WTC11 (cell line): ENCODE data around the gene VAMP2. TPM values are rescaled to one million over a fixed set of nuclear protein-coding genes. Genes with fewer than 3 reads are reported as not detected.

Source experiments
- ATAC-seq: fragments of 200-7000 bp; cut with Tn5 transposase; 2 replicates; pipeline ENCODE4 v1.10.0; 2021; ENCODE audit warnings: mild to moderate bottlenecking, moderate library complexity
- CTCF ChIA-PET: fragments of 300-600 bp; sonication (Branson Sonifier 250); formaldehyde crosslinking; loops from one replicate; lab custom pipeline; 2021; ENCODE audit warnings: antibody characterized with exemption; lab: Charles Lee
- POLR2A ChIA-PET: fragments of 350-600 bp; sonication (Branson Sonifier 250); formaldehyde crosslinking; loops from one replicate; lab custom pipeline; 2021; ENCODE audit warnings: antibody characterized with exemption; lab: Charles Lee
- DNase-seq: peaks from one replicate; pipeline ENCODE4 v3.0.0; 2021; ENCODE audit warnings: low spot score
- H3K27ac Mint-ChIP-seq: 2 replicates; pipeline ENCODE4 v1.8.0; 2021; ENCODE audit warnings: mixed read lengths
- H3K27me3 Mint-ChIP-seq: 2 replicates; pipeline ENCODE4 v1.8.0; 2021; ENCODE audit warnings: low read depth, mild to moderate bottlenecking, moderate library complexity, mixed read lengths
- H3K36me3 Mint-ChIP-seq: 2 replicates; pipeline ENCODE4 v1.8.0; 2021; ENCODE audit warnings: mixed read lengths
- H3K4me1 Mint-ChIP-seq: 2 replicates; pipeline ENCODE4 v1.8.0; 2022; ENCODE audit warnings: mixed read lengths
- H3K4me3 Mint-ChIP-seq: 2 replicates; pipeline ENCODE4 v1.8.0; 2021; ENCODE audit warnings: mild to moderate bottlenecking, moderate library complexity, mixed read lengths
- H3K9me3 Mint-ChIP-seq: 2 replicates; pipeline ENCODE4 v1.8.0; 2021; ENCODE audit warnings: mixed read lengths
- ATF3 ChIP-seq: sonication (generic); formaldehyde crosslinking; conservative IDR thresholded peaks from 2 replicates; pipeline ENCODE4 v1.8.1; 2022; ENCODE audit warnings: mild to moderate bottlenecking, missing genetic modification reagents
- ATF6 ChIP-seq: sonication (generic); formaldehyde crosslinking; IDR thresholded peaks from 2 replicates; pipeline ENCODE4 v1.8.1; 2023; ENCODE audit warnings: mild to moderate bottlenecking, missing genetic modification reagents
- CDX4 ChIP-seq: fragments of 250-450 bp; sonication (Bioruptor Pico); IDR thresholded peaks from 2 replicates; pipeline ENCODE4 v1.9.0; 2021; ENCODE audit warnings: moderate library complexity, mild to moderate bottlenecking, inconsistent platforms, borderline replicate concordance
- CREB1 ChIP-seq: sonication (generic); formaldehyde crosslinking; IDR thresholded peaks from 2 replicates; pipeline ENCODE4 v1.8.0; 2023; ENCODE audit warnings: mild to moderate bottlenecking, missing genetic modification reagents
- E2F1 ChIP-seq: sonication (generic); formaldehyde crosslinking; IDR thresholded peaks from 2 replicates; pipeline ENCODE4 v1.8.0; 2022; ENCODE audit warnings: mild to moderate bottlenecking, missing genetic modification reagents
- FOXP1 ChIP-seq: sonication (generic); formaldehyde crosslinking; IDR thresholded peaks from 2 replicates; pipeline ENCODE4 v1.8.0; 2022; ENCODE audit warnings: missing genetic modification reagents, mild to moderate bottlenecking, moderate library complexity, borderline replicate concordance
- JAZF1 ChIP-seq: fragments of 250-450 bp; sonication (Bioruptor Pico); IDR thresholded peaks from 2 replicates; pipeline ENCODE4 v1.9.0; 2021; ENCODE audit warnings: moderate library complexity, mild to moderate bottlenecking, inconsistent platforms
- MAX ChIP-seq: sonication (generic); formaldehyde crosslinking; IDR thresholded peaks from 2 replicates; pipeline ENCODE4 v1.8.0; 2022; ENCODE audit warnings: mild to moderate bottlenecking, missing genetic modification reagents
- MXD4 ChIP-seq: fragments of 250-450 bp; sonication (Bioruptor Pico); IDR thresholded peaks from 2 replicates; pipeline ENCODE4 v1.8.0; 2021; ENCODE audit warnings: mild to moderate bottlenecking, moderate library complexity, borderline replicate concordance
- NFYB ChIP-seq: sonication (generic); formaldehyde crosslinking; conservative IDR thresholded peaks from 2 replicates; pipeline ENCODE4 v1.8.0; 2022; ENCODE audit warnings: low read depth, missing genetic modification reagents
- OVOL2 ChIP-seq: fragments of 250-450 bp; sonication (Bioruptor Pico); IDR thresholded peaks from 2 replicates; pipeline ENCODE4 v1.9.0; 2021; ENCODE audit warnings: mild to moderate bottlenecking, borderline replicate concordance
- PRRX2 ChIP-seq: fragments of 250-450 bp; sonication (Bioruptor Pico); IDR thresholded peaks from 2 replicates; pipeline ENCODE4 v1.8.0; 2021; ENCODE audit warnings: mild to moderate bottlenecking
- SMAD3 ChIP-seq: sonication (generic); formaldehyde crosslinking; IDR thresholded peaks from 2 replicates; pipeline ENCODE4 v1.8.0; 2022; ENCODE audit warnings: missing genetic modification reagents, mild to moderate bottlenecking, borderline replicate concordance
- USF1 ChIP-seq: sonication (generic); formaldehyde crosslinking; IDR thresholded peaks from 2 replicates; pipeline ENCODE4 v1.8.0; 2022; ENCODE audit warnings: mild to moderate bottlenecking, missing genetic modification reagents
- ZBTB21 ChIP-seq: sonication (generic); formaldehyde crosslinking; IDR thresholded peaks from 2 replicates; pipeline ENCODE4 v1.8.1; 2023; ENCODE audit warnings: mild to moderate bottlenecking, missing genetic modification reagents, borderline replicate concordance
- ZNF121 ChIP-seq: sonication (generic); formaldehyde crosslinking; IDR thresholded peaks from 2 replicates; pipeline ENCODE4 v1.8.0; 2023; ENCODE audit warnings: missing genetic modification reagents
- ZNF263 ChIP-seq: sonication (generic); formaldehyde crosslinking; IDR thresholded peaks from 2 replicates; pipeline ENCODE4 v1.8.1; 2022; ENCODE audit warnings: low read depth, mild to moderate bottlenecking, moderate library complexity, missing genetic modification reagents
- total RNA-seq: library from RNA; stranded (reverse); gene quantifications from 3 replicates; pipeline ENCODE4 v1.2.3, GENCODE V29; 2021

VAMP2 gene
- total RNA-seq, 1 experiment from 2014 or later = 27.4 TPM

- no peak for TF ChIP-seq CDX4 (CRISPR knock-in tag)
Measured at GRCh38 chr17:8150194-8151119, 12.3 kb downstream of the VAMP2 start (continued).

GRCh38 chr17:8149419-8150193 is 13.1 kb downstream of the VAMP2 start:
- DNase-seq = no peak
- H3K27ac Mint-ChIP-seq = no peak overlapping the region

More at GRCh38 chr17:8149419-8150193, 13.1 kb downstream of the VAMP2 start:
- peaks cover 14% of the 10 kb centered on the region for H3K4me1 Mint-ChIP-seq
- POLR2A ChIA-PET = no interaction called here
- ATAC-seq = no peak
- no peaks in the 10 kb centered on the region for H3K27me3 Mint-ChIP-seq
- TF ChIP-seq ATF6 (CRISPR knock-in tag) (no peak), PRRX2 (no peak), JAZF1 (CRISPR knock-in tag) (no peak), E2F1 (CRISPR knock-in tag) (no peak), ATF3 (CRISPR knock-in tag) (no peak), MXD4 (no peak), MAX (CRISPR knock-in tag) (no peak), OVOL2 (no peak), CREB1 (CRISPR knock-in tag) (no peak), NFYB (no peak), ZNF121 (CRISPR knock-in tag) (no peak), ZBTB21 (CRISPR knock-in tag) (no peak), FOXP1 (CRISPR knock-in tag) (no peak), SMAD3 (no peak), USF1 (CRISPR knock-in tag) (no peak), ZNF263 (CRISPR knock-in tag) (no peak)
- H3K4me3 Mint-ChIP-seq = no peak overlapping the region
- H3K36me3 Mint-ChIP-seq = peaks cover 31% of the 10 kb centered on the region
- no peaks in the 10 kb centered on the region for H3K9me3 Mint-ChIP-seq
- CTCF ChIA-PET = interaction anchor here (0.6 to 1.6 kb wide), 2 partner anchors 41 to 188 kb away, joined by 3 read pairs; no protein-coding TSS in a partner anchor
